Activated CD4-positive, alpha-beta T cell treated with anti-CD3 and anti-CD28 coated beads, Interleukin-10, Interleukin-2, amounts not matched to agents 100 ng/mL and 50 ng/mL, durations not matched to agents 16 hours and 8 hours (primary cell): ENCODE results near the gene BMPR1B.

ENCODE experiments used
- DNase-seq: peaks from one replicate; pipeline ENCODE4 v3.0.0-alpha.2; 2020

BMPR1B gene

DNA sequence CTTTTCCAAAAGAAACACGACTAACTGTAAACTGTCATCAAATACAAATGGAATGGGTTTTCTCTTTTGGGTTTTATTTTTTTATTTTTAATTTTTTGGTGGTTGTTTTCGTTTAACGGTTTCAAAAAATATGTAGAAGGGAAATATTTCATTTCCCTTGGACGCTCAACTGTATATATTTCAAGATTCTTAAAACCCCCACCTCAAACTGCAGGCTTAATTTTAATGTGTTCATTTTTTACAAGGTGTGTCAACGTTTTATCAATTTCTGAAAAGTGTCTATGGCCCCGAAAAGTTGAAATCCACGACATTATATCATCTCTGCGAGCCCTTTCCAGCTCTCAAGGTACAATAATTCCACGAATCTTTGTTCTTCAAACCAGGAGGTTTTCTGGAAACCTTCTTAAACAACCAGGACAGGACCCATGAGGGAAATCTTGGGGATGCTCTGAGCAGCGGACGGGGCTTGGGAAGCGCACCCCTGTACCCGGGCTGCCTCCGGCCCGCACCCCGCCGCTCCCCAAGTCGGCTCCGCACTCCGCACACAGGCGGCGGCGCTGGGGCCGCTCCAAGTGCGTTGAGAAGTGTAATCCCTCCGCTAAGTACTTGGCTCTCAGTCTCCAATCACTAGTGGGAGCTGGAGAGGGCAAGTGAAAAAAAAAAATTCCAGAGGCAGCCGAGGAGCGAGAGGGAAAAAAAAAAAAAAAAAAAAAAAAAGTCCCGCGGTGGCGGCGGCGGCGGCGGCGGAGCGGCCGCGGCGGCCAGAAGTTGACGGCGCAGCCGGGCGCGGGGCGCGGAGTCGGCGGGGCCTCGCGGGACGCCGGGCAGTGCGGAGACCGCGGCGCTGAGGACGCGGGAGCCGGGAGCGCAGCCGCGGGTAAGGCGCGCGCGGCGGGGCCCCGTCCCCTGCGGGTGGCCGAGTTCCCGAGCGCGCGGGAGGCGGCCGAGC, at the start of gene BMPR1B:
TSS of gene BMPR1B (plus strand) at position 764 of the 949 bp plus-strand sequence. CDS start 346,470 bp downstream, outside the sequence.
- DNase-seq = no peak

DNA sequence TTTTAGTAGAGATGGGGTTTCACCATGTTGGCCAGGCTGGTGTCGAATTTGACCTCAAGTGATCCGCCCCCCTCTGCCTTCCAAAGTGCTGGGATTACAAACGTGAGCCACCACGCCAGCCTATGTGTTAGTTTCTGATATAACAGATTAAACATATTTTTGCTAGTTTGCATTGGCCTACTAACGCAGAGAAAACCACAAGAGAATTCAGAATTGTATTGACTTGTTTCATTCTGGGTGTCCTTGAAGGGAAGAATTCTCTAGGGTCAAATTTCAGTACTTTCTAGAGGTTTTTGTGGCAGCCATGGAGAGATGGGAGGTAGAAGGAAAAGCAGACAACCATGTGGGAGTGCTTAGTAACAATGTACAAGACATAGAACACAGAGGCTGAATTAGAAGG, 46.1 kb upstream of the BMPR1B start:
- DNase-seq = no peak

GRCh38 chr4:94714365-94715160, 43.2 kb upstream of the BMPR1B start:
- no peak for DNase-seq

- DNase-seq = no peak
Observed at GRCh38 chr4:94715726-94716125, 42.0 kb upstream of the BMPR1B start.

GRCh38 chr4:94721310-94721709, 36.4 kb upstream of the BMPR1B start:
- no peak for DNase-seq

DNA sequence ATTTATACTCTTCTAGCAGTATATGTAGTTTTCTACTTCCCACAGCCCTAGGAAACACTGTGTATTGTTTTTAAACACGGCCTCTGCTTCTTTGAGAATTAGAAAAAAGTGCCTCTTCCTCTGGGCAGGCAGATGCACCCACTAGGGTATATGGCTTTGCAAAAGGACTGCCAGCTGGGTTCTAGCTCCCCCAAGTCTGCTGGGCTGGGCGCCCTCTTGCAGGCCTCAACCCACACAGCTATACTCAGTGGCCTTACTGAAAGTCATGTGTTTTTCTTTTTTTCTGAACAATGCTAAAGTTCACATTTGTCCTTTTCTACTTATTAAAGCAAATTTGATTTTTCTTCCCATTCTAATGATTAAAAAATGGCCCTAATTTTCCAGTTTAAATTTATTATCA, 35.5 kb upstream of the BMPR1B start:
- no peak for DNase-seq

- no peak for DNase-seq
Observed at GRCh38 chr4:94722748-94723147, 35.0 kb upstream of the BMPR1B start.

DNA sequence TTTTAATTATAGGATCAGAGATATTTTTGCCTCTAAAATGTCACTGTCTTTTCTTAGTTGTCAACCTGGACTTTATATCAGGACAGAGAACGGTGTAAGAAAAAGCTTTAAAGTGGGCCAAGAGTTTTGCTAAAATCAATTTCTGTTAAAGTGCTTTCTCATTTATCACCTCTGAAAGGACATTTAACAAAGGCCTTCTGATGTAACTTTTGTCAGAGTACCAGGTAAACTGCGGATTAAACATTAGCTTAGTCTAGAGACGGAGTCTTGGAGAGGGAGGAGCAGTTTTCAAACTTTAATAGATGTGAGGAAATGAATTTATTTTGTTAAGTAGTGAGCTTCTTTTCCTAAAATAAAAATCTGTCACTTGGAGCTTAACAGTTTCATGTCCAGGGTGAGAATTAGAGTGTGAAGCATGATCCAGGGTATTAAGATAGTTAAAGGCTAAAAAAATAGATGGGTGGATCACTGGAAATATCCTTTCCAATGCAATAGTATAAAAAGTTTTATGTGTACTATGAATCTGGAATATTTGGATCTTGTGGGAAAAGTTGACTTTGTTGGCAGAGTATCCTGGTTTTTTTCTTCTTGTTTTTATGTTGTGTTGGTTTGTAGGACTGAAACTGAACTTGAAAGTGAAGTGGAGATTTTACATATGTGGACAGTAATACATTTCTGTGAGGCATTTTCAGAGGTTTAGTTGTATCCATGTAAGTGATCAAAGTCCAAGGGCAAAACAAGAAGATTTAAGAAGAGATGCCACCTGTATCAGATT, 33.6 kb upstream of the BMPR1B start:
- no peak for DNase-seq

DNA sequence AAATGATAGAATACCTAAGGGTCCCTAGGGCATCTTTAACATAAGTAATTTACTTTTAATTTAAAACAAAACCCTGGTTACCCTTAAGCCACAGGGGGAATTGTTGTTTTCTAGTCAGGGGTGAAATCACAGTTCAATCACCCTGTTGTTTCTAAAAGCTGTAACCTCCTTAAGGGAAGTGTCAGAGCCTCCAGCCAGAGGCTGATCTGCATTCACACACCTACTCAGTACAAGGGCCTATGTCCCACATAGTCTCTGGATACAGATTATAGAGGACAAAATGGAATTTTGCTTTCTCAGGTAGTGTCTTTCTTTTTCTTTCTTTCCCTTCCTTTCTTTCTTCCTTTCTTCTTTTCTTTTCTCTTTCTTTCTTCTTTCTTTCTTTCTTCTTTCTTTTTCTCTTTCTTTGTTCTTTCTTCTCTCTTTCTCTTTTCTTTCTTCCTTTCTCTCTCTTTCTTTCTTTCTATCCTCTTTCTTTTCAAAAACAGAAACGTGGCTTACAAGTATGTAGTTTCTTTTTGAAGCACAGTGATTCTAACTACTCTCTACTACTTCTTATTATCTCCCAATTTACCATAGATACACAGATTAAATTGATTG, 31.1 kb upstream of the BMPR1B start:
- no peak for DNase-seq

DNA sequence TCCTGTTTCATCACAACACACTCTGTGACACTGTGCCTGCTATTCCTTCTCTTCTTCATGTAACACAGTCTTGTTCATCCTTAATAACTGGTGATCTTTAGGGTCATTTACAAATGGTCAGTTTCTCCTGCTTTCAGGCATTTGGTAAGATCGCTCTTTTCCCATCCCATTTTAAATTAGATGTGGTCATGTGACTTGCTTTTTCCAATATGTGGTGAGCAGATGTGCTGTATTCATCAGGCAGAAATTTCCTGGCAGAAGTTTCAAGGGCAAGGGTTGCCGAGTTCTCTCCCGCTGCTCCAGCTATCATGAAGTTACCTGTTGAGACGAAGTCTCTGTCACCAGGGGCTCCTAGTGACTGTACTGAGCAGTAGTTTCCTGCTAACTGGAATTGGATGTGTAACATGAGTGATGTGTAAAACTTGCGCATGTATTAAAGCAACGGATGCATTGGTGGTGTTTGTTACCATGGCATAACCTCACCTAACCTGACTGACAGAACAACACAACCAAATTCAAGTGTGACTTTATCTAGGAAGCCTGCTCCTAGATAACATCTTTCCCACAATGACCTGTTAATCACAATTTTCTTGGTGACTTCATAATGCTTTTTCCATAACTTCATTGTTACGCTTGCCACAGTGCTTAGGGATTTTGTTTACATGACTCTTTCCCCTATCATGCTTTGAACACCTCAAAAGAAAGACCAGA, 29.5 kb upstream of the BMPR1B start:
- DNase-seq = no peak

DNA sequence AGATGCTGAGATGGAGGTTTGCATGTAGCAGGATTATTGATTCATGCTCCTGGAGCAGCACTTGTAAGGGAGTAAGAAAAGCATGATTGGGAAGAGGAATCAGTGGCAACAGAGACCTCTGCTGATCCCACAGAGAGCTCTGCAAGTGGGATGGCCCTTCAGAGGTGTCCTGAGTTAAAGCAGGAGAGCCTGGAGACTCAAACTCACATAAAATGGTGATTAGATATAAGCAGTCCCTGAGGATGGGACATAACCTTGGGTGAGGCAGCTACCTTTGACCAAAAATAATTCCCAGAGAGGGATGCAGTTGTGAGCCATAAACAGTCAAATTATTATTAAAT, 25.4 kb upstream of the BMPR1B start:
- DNase-seq = no peak

- no peak for DNase-seq
Observed at GRCh38 chr4:94739741-94740140, 18.0 kb upstream of the BMPR1B start.

- no peak for DNase-seq
Observed at GRCh38 chr4:94741304-94741703, 16.5 kb upstream of the BMPR1B start.

- no peak for DNase-seq
Observed at GRCh38 chr4:94743838-94744237, 13.9 kb upstream of the BMPR1B start.

DNA sequence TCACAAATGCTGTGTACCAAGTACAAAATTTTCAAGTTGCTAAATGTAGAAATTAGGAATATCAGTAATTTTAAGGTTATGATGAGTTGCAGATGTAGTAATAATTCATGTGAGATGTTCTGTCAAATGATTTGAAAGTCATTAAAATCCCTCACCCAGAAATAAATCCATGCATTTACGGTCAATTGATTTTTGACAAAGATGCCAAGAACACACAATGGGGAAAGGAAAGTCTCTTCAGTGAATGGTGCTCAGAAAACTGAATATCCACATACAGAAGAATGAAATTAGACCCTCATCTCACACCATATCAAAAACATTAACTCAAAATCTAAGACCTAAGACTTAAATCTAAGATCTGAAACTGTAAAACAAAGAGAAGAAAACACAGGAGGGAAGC, 12.9 kb upstream of the BMPR1B start:
- no peak for DNase-seq

DNA sequence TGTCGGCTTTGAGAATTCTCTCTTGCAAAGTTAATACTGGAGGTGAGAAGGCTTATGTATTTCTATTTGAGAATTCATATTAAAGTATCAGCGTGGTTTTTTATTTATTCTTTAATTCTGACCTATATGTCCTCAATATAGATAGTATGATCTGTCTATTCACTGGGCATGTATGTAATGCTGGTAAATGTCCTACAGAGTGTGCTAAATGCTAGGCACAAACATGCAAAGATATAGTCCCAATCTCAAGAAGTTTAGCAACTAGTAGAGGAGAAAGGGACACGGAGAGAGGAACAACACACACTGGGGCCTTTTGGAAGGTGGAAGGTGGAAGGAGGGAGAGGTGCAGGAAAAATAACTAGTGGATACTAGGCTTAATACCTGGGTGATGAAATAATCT, 11.0 kb upstream of the BMPR1B start:
- no peak for DNase-seq

- peak; percentile 1 for DNase-seq
Observed at GRCh38 chr4:94758141-94758699, 465 bp downstream of the BMPR1B start.

DNA sequence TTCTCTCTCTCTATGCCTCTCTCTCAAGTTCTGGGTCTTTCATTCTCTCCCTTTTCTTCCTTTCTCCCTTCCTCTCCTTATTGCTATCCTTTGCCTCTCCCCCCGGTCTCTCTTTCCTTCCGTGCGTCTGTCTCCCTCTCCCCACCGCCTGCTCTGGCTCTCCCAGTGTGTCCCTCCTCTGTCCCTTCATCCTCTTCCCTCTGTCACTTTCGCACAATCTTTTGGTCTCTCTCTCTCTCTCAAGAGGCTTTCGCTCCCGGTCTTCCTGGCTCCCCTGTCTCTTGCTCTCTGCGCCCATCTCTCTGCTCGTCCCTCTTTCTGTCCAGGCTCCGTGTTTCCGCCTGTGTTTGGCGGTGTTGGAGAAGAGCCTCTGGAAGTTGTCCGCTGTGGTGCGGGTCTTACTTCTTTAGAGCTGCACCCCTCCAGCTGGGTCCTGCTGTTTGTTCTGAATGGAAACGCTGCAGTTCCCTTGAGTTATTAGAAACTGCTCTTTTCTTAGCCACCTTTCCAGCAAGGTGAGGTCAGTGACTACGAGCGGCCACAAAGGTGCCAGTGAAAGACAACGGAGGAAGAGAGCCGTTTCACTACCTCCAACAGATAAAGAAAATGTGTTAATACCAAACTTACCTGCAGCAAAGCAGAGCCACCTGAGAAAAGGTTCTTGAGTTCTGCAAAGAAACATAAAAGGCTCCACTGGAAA, 1.1 kb downstream of the BMPR1B start:
- no peak for DNase-seq

DNA sequence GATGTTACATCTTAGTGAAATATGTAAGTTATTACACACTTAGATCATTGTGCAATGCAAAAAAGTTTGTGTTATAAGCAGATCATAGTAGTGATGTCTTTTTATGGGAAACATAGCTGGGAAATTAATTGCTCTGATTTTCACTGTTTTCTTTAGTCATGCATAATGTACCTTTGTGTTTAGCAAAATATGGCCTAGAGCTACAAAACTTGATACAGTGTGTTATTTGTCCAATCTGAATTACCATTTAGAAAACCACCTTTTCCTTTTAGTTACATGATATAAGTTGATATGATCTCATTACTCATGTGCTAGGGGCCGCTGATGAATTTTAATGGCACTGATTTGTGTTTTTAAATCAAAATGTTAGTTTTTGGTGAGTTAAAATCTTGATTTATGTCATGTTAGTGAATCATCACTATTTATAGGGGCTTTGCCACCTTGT, 2.0 kb downstream of the BMPR1B start:
- no peak for DNase-seq

- no peak for DNase-seq
Observed at GRCh38 chr4:94762326-94762725, 4.6 kb downstream of the BMPR1B start.

DNA sequence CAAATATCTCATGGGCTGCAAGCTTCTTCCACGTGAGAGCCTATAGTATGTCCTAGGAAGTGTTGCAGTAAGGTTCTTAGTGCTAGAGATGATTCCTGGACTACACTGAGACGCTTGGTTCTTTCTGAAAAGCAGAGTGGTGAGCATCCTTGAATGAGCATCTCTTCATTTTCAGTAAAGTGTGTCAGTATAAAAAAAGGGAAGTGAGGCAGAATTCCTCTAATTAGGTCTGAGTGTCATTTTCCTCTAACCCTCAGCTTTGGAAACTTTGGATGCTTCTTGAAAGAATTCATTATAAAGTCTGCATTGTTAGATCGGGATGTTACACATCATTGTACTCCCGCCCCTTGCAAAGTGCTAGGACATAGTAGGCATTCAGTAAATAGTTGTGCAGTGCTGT, 5.2 kb downstream of the BMPR1B start:
- no peak for DNase-seq
